ENCODE results near the gene RIPPLY3.

DNA sequence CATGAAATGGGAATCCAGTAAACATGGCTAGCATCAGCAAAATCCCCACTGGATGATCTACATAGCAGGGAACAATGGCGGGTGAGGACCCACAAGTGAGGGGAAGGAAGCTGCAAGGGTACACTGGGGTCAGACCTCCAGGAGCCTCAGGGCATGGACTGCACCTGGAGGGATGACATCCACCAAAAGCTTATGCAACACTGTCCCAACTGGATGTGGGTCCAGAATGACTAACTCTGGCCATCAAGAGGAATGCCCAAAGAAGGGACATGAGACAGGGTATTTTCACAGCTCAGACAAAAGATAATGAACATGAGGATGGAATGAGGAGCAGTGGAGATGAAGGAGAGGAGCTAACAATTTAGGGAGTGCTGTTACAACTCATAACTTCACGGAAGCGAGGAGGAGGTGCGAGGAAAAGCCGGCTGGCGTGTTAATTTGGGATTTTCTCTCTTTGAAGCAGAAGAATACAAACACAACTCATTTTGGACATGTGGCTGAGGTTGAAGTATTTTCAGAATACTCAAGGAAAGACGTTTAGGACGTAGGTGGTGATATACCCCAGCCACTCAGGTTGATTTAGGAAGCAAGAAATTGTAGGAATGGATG lies 45.7 kb upstream of the RIPPLY3 start:
- TF ChIP-seq POLR2AphosphoS5 (IDR thresholded peaks at IDR 0.05) (no peak), POLR2A (IDR thresholded peaks at IDR 0.05; ENCODE audit: low read depth) (no peak), EP300 (IDR thresholded peaks at IDR 0.05) (no peak)
- TF ChIP-seq, protein P1, sequence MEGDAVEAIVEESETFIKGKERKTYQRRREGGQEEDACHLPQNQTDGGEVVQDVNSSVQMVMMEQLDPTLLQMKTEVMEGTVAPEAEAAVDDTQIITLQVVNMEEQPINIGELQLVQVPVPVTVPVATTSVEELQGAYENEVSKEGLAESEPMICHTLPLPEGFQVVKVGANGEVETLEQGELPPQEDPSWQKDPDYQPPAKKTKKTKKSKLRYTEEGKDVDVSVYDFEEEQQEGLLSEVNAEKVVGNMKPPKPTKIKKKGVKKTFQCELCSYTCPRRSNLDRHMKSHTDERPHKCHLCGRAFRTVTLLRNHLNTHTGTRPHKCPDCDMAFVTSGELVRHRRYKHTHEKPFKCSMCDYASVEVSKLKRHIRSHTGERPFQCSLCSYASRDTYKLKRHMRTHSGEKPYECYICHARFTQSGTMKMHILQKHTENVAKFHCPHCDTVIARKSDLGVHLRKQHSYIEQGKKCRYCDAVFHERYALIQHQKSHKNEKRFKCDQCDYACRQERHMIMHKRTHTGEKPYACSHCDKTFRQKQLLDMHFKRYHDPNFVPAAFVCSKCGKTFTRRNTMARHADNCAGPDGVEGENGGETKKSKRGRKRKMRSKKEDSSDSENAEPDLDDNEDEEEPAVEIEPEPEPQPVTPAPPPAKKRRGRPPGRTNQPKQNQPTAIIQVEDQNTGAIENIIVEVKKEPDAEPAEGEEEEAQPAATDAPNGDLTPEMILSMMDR (IDR thresholded peaks at IDR 0.05) = no peak

Data from esophagus muscularis mucosa (tissue), 4 donors.